Skin epidermis (tissue), 12 donors: ENCODE data around the gene TTLL11.
A peak's percentile ranks its signal among the peaks of the same experiment; 100 is the strongest.

Experiments used
- H3K27ac ChIP-seq, 21 experiments: fragments of 200-600 bp; sonication (generic) in 11 of 21; one replicate each; pipeline ENCODE4 v1.5.0; 2020; ENCODE audit warnings: mild to moderate bottlenecking in 3 of 21, inconsistent platforms in 2 of 21, moderate library complexity in 2 of 21
- H3K4me3 ChIP-seq, 7 experiments: fragments of 200-600 bp; sonication (generic) in 2 of 7; one replicate each; pipeline ENCODE4 v1.5.0; 2020; ENCODE audit warnings: inconsistent platforms in 2 of 7, mild to moderate bottlenecking in 2 of 7, moderate library complexity in 1 of 7

The TTLL11 gene

DNA sequence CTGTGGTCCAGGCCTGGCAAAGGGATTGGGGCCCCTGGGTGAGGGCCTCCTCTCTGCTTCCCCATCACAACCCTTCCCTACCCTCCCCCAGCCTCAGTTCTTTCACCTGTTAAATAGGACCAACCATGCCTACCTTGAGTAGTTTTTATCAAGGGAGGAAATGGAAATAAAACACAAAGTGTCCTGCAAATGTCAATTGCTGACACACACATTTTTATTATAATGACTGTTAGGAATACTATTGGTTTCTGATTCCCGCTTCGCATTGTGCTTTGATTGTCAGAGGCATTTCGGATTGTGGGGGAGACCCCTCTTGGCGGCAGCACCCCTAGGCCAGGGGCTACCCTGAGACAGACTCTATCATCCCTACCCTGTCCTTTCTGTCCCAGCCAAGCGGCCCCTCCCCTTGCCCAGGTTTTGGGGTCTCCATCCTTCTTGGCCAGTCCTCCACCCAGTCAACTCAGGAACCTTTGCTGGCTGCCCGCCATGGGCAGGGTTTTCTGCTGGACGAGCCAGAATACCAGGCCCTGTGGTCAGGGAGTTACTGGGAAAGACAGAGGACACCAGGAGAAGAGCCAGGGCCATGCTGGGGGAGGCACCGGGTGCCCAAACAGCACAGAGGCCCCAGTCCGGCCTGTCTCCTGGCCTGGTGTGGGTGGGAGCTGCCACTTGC, 18.4 kb upstream of the TTLL11 start:
- Histone ChIP-seq H3K4me3 (no peak overlapping the region), H3K27ac (no peak overlapping the region)

DNA sequence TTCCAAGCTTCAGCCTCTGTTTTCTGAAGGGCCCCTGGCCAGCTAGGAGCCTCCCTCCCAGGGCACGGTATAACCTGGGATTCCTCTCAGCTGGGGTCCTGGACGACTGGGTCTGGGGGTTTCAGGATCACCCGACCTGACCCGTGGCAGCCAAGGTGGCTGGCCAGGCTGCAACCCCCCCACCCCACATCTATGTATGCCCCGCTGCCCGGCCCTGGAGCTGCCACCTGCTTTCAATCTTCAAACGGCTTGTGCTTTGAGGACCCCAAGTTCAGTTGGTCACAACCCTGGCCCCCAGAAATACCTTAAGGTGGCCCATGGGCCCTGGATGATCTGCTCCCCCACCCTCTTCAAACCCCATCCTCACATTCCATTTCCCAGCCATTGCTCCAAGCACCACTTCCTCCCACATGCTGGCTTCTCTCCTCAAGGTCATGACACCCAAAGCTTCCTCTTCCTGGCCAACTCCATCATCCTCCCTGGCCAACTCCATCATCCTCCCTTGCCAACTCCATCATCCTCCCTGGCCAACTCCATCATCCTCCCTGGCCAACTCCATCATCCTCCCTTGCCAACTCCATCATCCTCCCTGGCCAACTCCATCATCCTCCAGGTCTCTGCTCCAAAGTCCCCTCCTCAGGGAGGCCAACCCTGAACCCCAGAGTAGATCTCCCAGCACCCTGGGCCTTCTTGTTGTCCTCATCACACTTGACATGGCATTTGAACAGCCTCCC, 17.2 kb upstream of the TTLL11 start:
- Histone ChIP-seq H3K4me3 (no peak overlapping the region), H3K27ac (no peak overlapping the region)

DNA sequence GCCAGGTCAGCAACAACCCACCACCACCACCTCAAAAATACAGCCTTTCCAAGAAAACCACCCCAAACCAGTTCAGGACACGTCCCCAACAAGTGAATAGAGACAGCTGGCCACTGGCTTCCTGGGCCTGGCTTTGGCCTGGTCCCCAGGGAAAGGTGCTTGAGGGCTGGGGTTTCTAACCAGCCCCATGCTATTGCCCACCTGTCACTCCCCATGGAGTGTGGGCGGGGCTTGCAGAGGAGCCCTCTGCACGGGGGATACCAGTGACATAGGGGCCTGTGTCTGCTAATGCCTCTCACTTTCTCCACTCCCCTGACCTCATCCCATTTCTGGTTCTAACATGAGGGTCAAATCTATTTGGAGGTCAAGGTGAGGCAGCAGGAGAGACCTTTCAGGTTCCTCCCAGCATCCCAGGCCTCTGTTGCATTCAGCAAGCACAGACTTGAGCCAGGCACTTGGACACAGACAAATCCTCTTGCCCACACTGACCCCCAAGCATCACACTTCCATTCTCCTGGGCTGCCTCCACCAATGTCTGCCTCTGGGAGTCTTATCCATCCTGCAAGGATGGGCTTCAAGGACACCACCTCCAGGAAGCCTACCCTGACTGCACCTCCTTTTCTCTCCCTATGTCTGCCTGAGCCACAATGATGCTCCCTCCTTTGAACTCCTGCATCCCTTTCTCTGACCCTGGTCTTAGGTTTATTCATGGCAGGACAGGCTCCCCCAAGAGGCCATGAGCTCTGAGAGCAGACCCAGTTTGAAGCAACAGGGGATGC, 16.1 kb upstream of the TTLL11 start:
- no peak overlapping the region for H3K4me3 ChIP-seq
- H3K27ac ChIP-seq = no peak overlapping the region

DNA sequence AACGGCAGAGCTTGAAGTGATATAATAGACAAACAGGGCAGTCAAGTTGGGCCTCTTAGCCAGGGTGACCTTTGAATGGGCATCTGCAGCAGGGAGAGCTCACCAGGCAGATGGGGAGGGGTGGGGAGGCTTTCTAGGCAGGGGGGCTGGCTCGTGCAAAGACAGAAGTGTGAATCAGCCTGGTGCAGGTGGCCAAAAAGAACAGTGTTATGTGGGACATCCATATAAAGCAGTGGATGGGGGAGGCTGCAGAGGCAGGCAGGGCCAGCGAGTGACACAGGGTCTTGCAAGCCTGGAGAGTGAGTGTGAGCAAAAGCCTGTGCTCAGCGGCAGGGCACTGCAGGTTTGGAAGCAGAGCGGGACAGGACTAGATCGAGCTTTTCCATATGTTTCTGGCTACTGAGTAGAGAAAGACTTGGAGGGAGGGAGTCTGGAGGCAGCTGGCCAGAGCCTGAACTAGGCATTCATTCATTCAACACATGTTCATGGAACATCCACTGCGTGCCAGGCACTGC, 14.2 kb upstream of the TTLL11 start:
- no peak overlapping the region for H3K27ac ChIP-seq
- H3K4me3 ChIP-seq = no peak overlapping the region

DNA sequence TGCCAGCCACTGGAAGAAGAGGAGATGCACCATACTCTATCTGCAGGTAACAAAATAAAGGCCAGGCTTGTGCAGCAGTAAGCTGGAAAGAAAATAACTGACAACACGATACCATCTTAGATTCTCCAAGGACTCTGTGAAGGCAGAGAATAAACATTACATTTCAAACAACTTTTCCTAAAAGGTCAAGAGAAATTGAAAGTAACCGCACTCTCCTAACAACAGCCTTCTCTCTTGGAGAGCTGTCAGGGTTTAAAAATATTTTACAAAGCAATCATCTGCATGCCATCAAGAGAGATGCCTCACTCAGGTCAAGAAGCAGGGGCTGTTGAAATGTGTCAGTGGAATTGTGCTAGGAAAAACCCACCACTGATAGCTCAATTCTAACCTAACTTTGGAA, 13.5 kb upstream of the TTLL11 start:
- Histone ChIP-seq H3K4me3 (no peak overlapping the region), H3K27ac (no peak overlapping the region)

DNA sequence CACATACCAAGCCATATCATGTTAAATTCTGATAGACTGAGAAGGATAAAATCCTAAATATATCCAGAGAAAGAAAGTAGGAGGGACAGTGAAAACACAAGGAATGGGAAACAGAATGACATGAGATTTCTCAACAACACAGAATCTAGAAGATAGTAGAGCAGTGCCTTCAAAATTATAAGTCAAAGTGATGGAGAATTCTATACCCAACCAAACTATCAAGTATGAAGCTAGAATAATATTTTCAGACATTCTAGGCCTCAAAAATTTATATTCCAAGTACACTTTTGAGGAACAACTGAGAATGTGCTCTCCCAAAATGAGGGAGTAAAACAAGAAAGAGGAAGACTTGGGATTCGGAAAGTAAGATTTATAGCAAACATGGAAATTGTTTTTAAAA, 10.9 kb upstream of the TTLL11 start:
- no peak overlapping the region for H3K27ac ChIP-seq
- no peak overlapping the region for H3K4me3 ChIP-seq

DNA sequence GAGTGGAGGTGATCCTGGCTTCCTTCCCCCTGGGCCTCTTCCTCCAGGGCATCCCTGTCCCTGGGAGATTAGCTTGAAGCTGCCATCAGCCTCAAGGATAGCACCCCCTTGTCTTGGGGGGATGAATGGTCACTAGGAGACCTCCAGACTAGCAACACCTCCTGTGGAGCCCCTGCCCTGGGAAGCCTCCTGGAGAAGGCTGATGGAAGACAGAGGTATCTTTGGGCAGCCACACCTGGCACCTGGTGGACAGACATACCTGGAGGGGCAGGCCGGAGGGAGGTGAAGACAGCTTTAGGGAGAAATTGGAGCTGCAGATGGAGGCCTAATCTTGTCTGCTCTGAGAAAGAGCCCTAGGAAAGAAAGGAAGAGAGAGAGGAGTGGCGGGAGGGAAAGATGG, 9.0 kb upstream of the TTLL11 start:
- Histone ChIP-seq H3K4me3 (no peak overlapping the region), H3K27ac (no peak overlapping the region)

DNA sequence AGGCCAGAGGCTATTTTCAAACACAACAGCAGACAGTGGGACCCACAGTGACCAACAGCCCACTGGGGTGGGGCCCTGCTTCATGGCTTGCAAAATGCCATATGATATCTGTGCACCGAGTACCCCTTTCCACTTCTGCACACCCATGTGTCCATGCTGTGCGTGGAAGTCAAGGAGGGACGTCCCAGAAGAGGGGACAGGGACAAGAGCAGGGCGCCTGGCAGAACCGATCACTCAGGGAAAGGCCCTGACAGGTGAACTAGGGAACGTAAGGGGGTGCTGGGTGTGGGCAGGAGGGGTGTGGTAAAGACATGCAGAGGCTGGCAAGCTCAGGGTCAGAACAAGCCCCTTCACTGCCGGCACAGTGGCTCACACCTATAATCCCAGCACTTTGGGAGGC, 7.6 kb upstream of the TTLL11 start:
- no peak overlapping the region for H3K27ac ChIP-seq
- no peak overlapping the region for H3K4me3 ChIP-seq

DNA sequence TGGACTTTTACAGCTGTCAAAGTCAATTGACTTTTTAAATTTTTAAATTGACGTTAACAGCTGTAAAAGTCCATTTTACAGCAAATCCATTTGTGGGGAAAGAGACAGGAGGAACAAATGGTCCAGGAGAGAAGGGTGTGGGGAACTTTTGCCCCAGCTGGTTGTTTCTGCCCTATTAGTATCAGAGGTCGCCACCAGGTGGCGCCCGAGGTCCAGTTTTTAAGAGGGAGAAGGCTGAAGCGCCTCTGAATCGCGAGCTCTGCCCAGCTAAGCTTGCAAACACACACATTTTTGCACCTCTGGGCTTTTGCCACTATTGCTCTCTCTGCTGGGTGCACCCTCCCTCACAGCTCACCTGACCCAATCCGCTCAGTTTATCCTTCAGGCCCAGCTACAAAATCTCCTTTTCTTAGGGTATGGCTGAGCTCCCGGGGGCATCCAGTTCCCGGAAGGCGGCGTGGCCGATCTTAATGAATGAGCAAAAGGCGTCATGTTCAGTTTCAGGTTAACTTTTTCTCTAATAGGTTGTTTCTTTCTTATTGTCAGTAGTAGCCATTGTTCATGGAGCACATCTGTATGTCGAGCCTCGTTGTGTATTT, 6.3 kb upstream of the TTLL11 start:
- Histone ChIP-seq H3K4me3 (no peak overlapping the region), H3K27ac (no peak overlapping the region)

DNA sequence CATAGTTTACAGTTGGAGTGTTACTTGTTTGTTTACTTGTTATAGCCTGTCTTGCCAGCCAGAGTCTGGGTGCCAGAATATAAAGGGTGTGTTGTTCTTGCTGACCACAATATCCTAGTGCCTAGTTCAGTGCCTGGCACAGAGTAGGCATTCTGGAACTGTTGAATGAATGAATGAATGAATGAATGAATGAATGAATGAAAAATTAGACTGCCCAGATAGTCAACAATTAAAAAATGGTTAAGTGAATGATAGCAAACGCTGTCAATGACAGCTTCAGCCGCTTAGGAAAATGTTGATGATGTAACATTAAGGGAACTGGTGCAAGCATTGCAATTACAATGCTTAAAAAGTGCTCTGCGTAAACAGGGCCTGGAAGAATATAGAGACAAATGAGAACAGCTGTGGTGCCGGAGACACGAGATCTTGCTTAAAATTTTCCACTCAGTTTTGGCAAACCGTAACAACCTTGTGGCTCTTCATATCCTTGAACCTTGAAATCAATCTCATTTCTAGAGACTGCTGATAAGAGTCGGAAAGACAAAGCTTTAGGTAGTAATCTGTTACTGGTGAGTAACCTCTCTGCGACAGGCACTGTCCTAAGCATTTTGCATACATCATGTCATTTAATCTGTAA, 4.7 kb upstream of the TTLL11 start:
- Histone ChIP-seq H3K27ac (no peak overlapping the region), H3K4me3 (no peak overlapping the region)

DNA sequence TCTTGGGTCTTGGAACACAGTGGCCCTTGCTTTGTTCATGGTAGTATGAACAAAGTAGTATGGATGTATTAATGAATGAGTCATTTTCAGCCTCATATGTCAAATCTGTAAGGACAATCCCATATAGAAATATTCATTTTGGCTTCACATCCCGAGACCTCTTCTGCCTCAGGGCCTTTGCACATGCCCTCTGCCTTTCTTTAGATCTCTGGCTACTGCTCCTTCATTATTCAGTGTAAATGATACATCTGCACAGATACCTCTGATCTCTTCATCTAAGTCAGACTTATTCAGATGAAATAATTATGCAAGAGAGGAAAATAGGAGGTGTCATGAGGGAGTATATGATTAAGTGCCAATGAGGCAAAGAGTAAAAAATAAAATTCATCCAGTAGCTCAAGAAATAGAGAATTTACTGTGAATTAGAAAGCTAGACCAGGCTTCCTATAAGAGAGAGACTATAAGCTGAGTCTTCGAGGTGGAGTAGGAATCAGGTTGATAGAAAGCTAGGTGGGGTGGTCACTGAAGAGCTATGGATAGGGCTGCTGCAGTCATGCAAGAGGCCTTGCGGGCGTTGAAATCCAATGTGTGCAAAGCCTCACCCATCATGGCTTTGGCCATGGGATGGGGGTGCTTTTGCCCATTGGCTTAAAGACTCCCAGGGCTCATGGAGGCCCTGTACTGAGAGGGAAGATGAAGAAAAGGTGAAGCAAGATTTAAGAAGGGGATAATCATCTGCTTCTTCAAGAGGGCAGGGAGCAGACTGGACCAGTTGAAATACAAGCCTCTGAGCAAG, 3.7 kb upstream of the TTLL11 start:
- Histone ChIP-seq H3K27ac (no peak overlapping the region), H3K4me3 (no peak overlapping the region)

DNA sequence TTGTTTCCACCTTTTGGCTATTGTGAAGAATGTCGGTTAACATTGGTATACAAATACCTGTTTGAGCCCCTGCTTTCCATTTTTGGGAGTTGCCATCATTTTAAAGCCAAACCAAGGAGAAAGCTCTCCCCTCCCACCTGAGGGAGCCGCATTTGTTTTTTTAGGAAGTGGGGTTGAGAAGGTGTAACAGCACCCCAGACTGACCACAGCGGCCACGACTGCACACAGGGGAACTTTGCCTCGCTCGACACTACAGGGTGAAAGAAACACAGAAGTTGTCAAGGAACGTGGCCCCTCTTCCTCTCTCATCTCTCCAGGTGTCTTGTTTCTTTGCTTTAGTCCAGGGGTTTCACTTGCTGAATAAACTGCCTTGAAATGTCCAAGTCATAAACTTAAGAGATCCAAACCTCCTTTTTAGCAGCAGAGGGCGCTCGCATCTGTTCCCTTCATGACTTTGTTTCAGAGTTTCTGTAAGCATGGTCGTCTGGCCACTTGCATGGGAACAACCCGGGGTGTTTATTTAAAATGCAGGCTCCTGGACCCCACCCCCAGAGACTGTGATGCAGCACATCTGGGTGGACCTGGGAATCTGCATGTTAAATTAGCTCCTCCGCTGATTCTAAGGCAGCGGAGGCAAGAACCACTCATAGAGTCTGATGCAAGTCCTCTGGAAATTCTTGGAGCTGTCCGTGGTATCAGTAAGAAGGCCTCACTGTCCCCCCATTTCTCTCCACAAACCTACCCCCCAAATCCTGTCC, 2.1 kb upstream of the TTLL11 start:
- no peak overlapping the region for H3K27ac ChIP-seq
- no peak overlapping the region for H3K4me3 ChIP-seq

DNA sequence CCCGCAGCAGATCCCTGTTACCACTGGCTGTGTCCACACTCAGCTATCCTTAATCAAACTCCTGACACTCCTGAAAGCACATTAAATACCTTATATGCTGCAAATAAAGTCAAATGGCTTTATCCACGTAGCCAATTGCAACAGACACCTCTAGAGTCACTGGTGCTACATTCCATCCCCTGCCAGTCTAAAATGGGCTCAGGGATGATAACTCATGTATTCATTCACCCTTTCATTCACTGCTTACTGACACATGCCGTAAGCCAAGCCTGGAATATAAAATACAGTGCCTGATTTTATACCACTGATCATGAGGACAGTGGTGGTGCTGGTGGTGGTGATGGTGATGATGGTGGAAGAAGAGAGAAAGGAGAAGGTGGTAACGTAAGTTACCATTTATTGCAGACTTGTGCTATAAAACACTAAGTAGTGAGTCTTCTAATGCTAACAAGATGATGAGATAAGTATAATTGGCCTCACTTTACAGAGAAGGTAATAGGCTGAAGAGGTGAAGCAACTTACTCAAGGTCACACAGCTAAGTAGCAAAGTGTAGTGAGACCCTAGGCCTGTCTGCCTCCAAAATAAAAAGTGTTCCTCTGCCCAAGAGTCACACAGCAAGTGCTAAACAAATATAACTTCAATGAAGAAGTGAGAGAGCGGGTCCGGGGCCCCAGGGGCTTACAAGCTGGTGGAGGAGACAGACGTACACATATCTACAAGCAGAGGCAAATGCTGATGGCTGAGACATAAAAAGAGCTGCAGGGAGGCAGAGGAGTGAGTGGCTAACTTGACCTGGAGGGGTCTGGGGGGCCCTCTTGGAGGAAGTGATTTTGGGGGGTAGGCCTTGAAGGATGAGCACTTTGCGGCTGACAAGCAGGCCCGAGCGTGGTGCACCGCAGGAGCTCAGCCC, 1.2 kb downstream of the TTLL11 start:
- Histone ChIP-seq H3K4me3 (peak overlapping the region; percentile 61 to 98 (median 89)), H3K27ac (peak overlapping the region in 14 of 21 experiments; percentile 63 to 87 (median 83))

DNA sequence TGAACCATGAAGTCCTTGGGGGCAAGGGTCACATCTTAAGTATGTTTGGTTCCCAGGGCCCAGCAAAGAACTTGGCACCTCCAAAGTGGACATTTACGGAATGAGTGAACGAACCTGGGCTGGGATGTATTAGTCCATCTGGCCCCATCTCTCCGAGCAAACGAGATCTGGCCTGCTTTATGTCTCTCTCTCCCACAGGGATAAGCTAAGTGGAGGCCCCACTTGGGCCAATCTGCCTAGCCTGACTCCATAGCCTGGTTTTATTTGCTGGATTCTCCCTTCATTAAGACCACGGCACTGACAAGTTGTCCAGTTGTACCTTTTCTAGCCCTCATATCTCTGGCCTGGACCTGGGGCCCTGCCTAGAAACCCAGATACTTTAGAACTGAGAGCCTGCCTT, 2.1 kb downstream of the TTLL11 start:
- no peak overlapping the region for H3K4me3 ChIP-seq
- H3K27ac ChIP-seq = no peak overlapping the region

DNA sequence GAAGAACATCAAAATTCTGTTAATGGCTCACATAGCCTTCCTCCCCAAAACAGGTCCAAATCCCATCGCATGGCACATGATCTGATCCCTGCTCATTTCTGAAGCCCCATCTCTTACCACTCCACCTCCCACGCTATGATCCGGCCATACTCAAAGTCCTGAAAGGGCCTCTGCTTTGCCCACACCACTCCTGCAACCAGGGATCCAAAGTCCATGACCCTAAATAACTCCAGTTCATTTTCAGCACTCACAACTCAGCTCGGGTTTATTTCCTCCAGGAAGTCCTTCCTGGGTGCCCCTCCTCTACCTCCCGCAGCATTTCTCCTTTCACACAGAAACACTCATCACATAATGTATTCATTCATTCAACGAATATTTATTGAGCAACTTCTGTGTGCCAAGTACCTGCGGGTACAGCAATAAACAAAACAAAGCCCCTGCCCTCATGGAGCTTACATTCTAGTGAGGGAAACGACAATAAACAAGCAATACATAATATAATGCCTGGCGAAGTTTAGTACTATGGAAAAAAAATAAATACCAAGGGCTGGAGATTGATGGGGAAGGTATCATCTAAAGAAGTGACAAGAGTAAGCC, 2.7 kb downstream of the TTLL11 start:
- Histone ChIP-seq H3K4me3 (no peak overlapping the region), H3K27ac (no peak overlapping the region)

DNA sequence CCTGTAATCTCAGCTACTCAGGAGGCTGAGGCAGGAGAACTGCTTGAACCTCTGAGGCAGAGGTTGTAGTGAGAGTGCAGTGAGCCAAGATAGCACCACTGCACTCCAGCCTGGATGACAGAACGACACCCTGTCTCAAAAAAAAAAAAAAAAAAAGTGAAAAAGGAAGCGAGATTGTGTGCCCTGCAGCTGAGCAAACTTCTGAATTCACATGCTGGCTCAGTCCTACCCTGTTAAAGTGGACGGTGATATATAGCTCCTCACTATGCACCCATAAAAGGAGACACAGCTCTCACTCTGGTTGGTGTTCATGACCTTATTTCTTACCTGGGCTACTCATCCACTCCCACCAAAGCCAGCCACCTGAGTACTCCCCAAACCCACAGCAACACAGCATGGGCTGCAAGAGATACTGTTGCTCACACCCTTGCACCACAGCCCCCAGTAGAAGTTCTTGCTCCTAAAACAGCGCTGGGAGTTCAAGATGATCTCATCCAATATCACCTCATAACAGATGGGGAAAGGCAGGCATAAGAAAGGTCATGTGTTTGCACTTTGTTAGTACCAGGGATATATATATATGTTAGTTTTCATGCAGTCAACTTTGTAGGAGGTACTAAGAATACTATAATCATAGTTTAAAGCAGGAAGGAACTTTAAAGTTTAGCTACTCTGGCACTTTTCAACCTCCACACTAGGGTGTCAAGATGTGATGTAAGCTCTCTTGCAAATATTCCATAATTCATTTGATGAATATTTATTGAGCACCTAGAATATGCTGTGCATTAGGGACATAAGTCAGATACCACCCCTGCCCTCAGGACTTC, 4.0 kb downstream of the TTLL11 start:
- Histone ChIP-seq H3K4me3 (no peak overlapping the region), H3K27ac (no peak overlapping the region)
